Measurements from ENCODE around the gene PAQR5. TPM values are rescaled to one million over a fixed set of nuclear protein-coding genes. Genes with fewer than 3 reads are reported as not detected.

Gene PAQR5
- total RNA-seq, 1 experiment from 2014 or later = 4.9 TPM

- TF ChIP-seq, protein P1, sequence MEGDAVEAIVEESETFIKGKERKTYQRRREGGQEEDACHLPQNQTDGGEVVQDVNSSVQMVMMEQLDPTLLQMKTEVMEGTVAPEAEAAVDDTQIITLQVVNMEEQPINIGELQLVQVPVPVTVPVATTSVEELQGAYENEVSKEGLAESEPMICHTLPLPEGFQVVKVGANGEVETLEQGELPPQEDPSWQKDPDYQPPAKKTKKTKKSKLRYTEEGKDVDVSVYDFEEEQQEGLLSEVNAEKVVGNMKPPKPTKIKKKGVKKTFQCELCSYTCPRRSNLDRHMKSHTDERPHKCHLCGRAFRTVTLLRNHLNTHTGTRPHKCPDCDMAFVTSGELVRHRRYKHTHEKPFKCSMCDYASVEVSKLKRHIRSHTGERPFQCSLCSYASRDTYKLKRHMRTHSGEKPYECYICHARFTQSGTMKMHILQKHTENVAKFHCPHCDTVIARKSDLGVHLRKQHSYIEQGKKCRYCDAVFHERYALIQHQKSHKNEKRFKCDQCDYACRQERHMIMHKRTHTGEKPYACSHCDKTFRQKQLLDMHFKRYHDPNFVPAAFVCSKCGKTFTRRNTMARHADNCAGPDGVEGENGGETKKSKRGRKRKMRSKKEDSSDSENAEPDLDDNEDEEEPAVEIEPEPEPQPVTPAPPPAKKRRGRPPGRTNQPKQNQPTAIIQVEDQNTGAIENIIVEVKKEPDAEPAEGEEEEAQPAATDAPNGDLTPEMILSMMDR (conservative IDR thresholded peaks at IDR 0.05) = no peak
- no peak for TF ChIP-seq EZH2 (IDR thresholded peaks at IDR 0.05; ENCODE audit: low read depth)
- peaks cover 4% of the 10 kb centered on the region; the same call in 1 of the 2 replicates for H3K4me1 ChIP-seq (replicated peaks; ENCODE audit: insufficient read depth)
- no peaks in the 10 kb centered on the region for H3K9me2 ChIP-seq (ENCODE audit: insufficient read depth)
- ChIA-PET CTCF (no interaction called here), POLR2A (ENCODE audit: unreplicated experiment) (no interaction called here)
- no peak overlapping the region for H3K4me3 ChIP-seq
- no peak overlapping the region for H3K4me2 ChIP-seq
- no peaks in the 10 kb centered on the region for H3K36me3 ChIP-seq (ENCODE audit: low read depth)
- no TSS peak for BruUV-seq (replicated peaks)
- DNase-seq = no peak
- H3K27me3 ChIP-seq (ENCODE audit: insufficient read depth, low read depth) = 0 out of 2 replicates have a peak, but pooled peaks cover 5% of the 10 kb centered on the region
- no peak overlapping the region for H3K27ac ChIP-seq
- no peaks in the 10 kb centered on the region for H3K79me2 ChIP-seq (ENCODE audit: low read depth)
- no peaks in the 10 kb centered on the region for H4K20me1 ChIP-seq (ENCODE audit: insufficient read depth)
- H2AFZ ChIP-seq = no peak overlapping the region
- intact Hi-C loops (cut with micrococcal nuclease; ENCODE audit: unreplicated experiment) = loop anchor here (2.0 kb wide), 1 partner anchor 93 kb away; no protein-coding TSS in a partner anchor
- H3K9me3 ChIP-seq (ENCODE audit: insufficient read depth, low read depth) = no peaks in the 10 kb centered on the region
- H3F3A ChIP-seq (ENCODE audit: insufficient read depth, low read depth) = no peaks in the 10 kb centered on the region
These were observed 914 bp upstream of the PAQR5 start for GRCh38 chr15:69297642-69298353.

DNA sequence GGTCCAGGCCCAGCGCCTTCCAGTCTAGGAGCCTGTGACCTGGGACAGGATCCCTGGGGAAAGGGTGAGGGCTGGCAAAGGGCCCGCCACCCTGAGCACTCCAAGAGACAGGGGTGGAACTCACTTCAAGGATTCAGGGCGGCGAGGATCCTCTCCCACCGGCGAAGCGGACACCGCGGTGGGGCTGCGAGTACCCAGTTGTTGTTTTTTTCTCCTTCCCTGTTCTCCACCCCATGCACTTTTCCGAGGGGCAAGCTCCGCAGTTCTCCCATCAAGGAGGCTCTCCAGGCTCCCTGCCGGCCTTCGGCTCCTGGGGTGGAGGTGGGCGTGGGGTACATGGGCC, 387 bp upstream of the PAQR5 start:
- Histone ChIP-seq H3F3A (ENCODE audit: insufficient read depth, low read depth) (no peaks in the 10 kb centered on the region), H2AFZ (no peak overlapping the region), H4K20me1 (ENCODE audit: insufficient read depth) (no peaks in the 10 kb centered on the region), H3K4me1 (replicated peaks; ENCODE audit: insufficient read depth) (peaks cover 4% of the 10 kb centered on the region; the same call in 1 of the 2 replicates), H3K9me3 (ENCODE audit: insufficient read depth, low read depth) (no peaks in the 10 kb centered on the region), H3K4me3 (peak overlapping the region; percentile 58; the same call in 1 of the 2 replicates), H3K79me2 (ENCODE audit: low read depth) (no peaks in the 10 kb centered on the region), H3K36me3 (ENCODE audit: low read depth) (no peaks in the 10 kb centered on the region), H3K9me2 (ENCODE audit: insufficient read depth) (no peaks in the 10 kb centered on the region), H3K4me2 (peak overlapping the region; percentile 72), H3K27ac (no peak overlapping the region), H3K27me3 (ENCODE audit: insufficient read depth, low read depth) (0 out of 2 replicates have a peak, but pooled peaks cover 5% of the 10 kb centered on the region)
- ChIA-PET POLR2A (ENCODE audit: unreplicated experiment) (no interaction called here), CTCF (interaction anchor here (0.6 kb wide), 1 partner anchor 51 kb away, joined by 4 read pairs; no protein-coding TSS in a partner anchor)
- TF ChIP-seq, protein P1 (conservative IDR thresholded peaks at IDR 0.05) = no peak
- no peak for TF ChIP-seq EZH2 (IDR thresholded peaks at IDR 0.05; ENCODE audit: low read depth)
- intact Hi-C loops (cut with micrococcal nuclease; ENCODE audit: unreplicated experiment) = loop anchor here (2.0 kb wide), 1 partner anchor 92 kb away; no protein-coding TSS in a partner anchor
- no TSS peak for BruUV-seq (replicated peaks)
- no peak for DNase-seq

- H3K4me3 ChIP-seq = peak overlapping the region; percentile 58; the same call in 1 of the 2 replicates
- ChIA-PET POLR2A (ENCODE audit: unreplicated experiment) (no interaction called here), CTCF (no interaction called here)
- peaks cover 14% of the 10 kb centered on the region for H3K4me1 ChIP-seq (replicated peaks; ENCODE audit: insufficient read depth)
- H4K20me1 ChIP-seq (ENCODE audit: insufficient read depth) = no peaks in the 10 kb centered on the region
- intact Hi-C loops (cut with micrococcal nuclease; ENCODE audit: unreplicated experiment) = loop anchor here (2.0 kb wide), 1 partner anchor 91 kb away; no protein-coding TSS in a partner anchor
- no peaks in the 10 kb centered on the region for H3K36me3 ChIP-seq (ENCODE audit: low read depth)
- H3F3A ChIP-seq (ENCODE audit: insufficient read depth, low read depth) = no peaks in the 10 kb centered on the region
- no peak for DNase-seq
- peak overlapping the region; percentile 72 for H3K4me2 ChIP-seq
- H3K27me3 ChIP-seq (ENCODE audit: insufficient read depth, low read depth) = 0 out of 2 replicates have a peak, but pooled peaks cover 5% of the 10 kb centered on the region
- TF ChIP-seq, protein P1 (conservative IDR thresholded peaks at IDR 0.05) = no peak
- no peak for TF ChIP-seq EZH2 (IDR thresholded peaks at IDR 0.05; ENCODE audit: low read depth)
- H3K79me2 ChIP-seq (ENCODE audit: low read depth) = no peaks in the 10 kb centered on the region
- H2AFZ ChIP-seq = peak overlapping the region; percentile 82; the same call in 1 of the 2 replicates
- no peaks in the 10 kb centered on the region for H3K9me2 ChIP-seq (ENCODE audit: insufficient read depth)
- BruUV-seq (replicated peaks) = no TSS peak
- H3K27ac ChIP-seq = no peak overlapping the region
- no peaks in the 10 kb centered on the region for H3K9me3 ChIP-seq (ENCODE audit: insufficient read depth, low read depth)
These were observed 757 bp downstream of the PAQR5 start for GRCh38 chr15:69299451-69299886.
